H9 (cell line): ENCODE data around the gene MAPK4. TPM values are rescaled to one million over a fixed set of nuclear protein-coding genes. Genes with fewer than 3 reads are reported as not detected.

ENCODE experiments used
- DNase-seq: peaks from one replicate; pipeline ENCODE4 v3.0.0-alpha.2; 2017
- H2AFZ ChIP-seq: one replicate; pipeline ENCODE4 v1.6.1; 2013; ENCODE audit warnings: mild to moderate bottlenecking, low read length, control low read depth, moderate library complexity
- H2AK5ac ChIP-seq: 2 replicates; pipeline ENCODE4 v1.6.1; 2013; ENCODE audit warnings: low read length, control low read depth, mixed read lengths; ENCODE audit not compliant: insufficient read length
- H2BK120ac ChIP-seq: one replicate; pipeline ENCODE4 v1.6.1; 2013; ENCODE audit warnings: low read depth, mild to moderate bottlenecking, low read length, control low read depth, inconsistent platforms; ENCODE audit not compliant: poor library complexity, severe bottlenecking
- H2BK12ac ChIP-seq: 2 replicates; pipeline ENCODE4 v1.6.1; 2013; ENCODE audit warnings: low read length, control low read depth, mixed read lengths, low read depth; ENCODE audit not compliant: insufficient read length
- H2BK15ac ChIP-seq: 2 replicates; pipeline ENCODE4 v1.6.1; 2013; ENCODE audit warnings: low read depth, low read length, control low read depth
- H2BK20ac ChIP-seq: one replicate; pipeline ENCODE4 v1.6.1; 2013; ENCODE audit warnings: low read depth, mild to moderate bottlenecking, low read length, control low read depth, inconsistent platforms; ENCODE audit not compliant: poor library complexity, severe bottlenecking
- H2BK5ac ChIP-seq: 2 replicates; pipeline ENCODE4 v1.6.1; 2013; ENCODE audit warnings: low read length, control low read depth, mixed read lengths; ENCODE audit not compliant: insufficient read length
- H3K14ac ChIP-seq: 2 replicates; pipeline ENCODE4 v1.6.1; 2013; ENCODE audit warnings: low read length, control low read depth; ENCODE audit not compliant: insufficient read depth
- H3K18ac ChIP-seq: 2 replicates; pipeline ENCODE4 v1.6.1; 2013; ENCODE audit warnings: low read depth, mild to moderate bottlenecking, mixed read lengths, low read length, control low read depth; ENCODE audit not compliant: insufficient read length
- H3K23ac ChIP-seq: 2 replicates; pipeline ENCODE4 v1.6.1; 2013; ENCODE audit warnings: low read length, control low read depth, mixed read lengths, low read depth; ENCODE audit not compliant: insufficient read length
- H3K23me2 ChIP-seq: 2 replicates; pipeline ENCODE4 v1.6.1; 2013; ENCODE audit warnings: low read depth, mild to moderate bottlenecking, mixed read lengths, low read length, control low read depth; ENCODE audit not compliant: insufficient read length, poor library complexity, severe bottlenecking
- H3K27ac ChIP-seq: 2 replicates; pipeline ENCODE4 v1.5.1; 2013; ENCODE audit warnings: low read length, control low read depth, mixed read lengths, low read depth; ENCODE audit not compliant: insufficient read length
- H3K27me3 ChIP-seq: 2 replicates; pipeline ENCODE4 v1.6.1; 2013; ENCODE audit warnings: low read length, control low read depth, inconsistent platforms; ENCODE audit not compliant: insufficient read depth
- H3K4ac ChIP-seq: 2 replicates; pipeline ENCODE4 v1.6.1; 2013; ENCODE audit warnings: low read depth, mild to moderate bottlenecking, control low read depth, inconsistent platforms, low read length, moderate library complexity
- H3K4me1 ChIP-seq: 2 replicates; pipeline ENCODE4 v1.6.1; 2013; ENCODE audit warnings: low read length, control low read depth, inconsistent platforms; ENCODE audit not compliant: insufficient read depth
- H3K4me2 ChIP-seq: 2 replicates; pipeline ENCODE4 v1.6.1; 2013; ENCODE audit warnings: low read length, control low read depth, mixed read lengths; ENCODE audit not compliant: insufficient read length, insufficient read depth
- H3K56ac ChIP-seq: 2 replicates; pipeline ENCODE4 v1.6.1; 2013; ENCODE audit warnings: low read depth, mild to moderate bottlenecking, mixed read lengths, low read length, control low read depth; ENCODE audit not compliant: insufficient read length
- H3K79me1 ChIP-seq: 2 replicates; pipeline ENCODE4 v1.6.1; 2013; ENCODE audit warnings: low read depth, mild to moderate bottlenecking, moderate library complexity, low read length, control low read depth, inconsistent platforms; ENCODE audit not compliant: insufficient read depth, poor library complexity, severe bottlenecking
- H3K79me2 ChIP-seq: 2 replicates; pipeline ENCODE4 v1.6.1; 2013; ENCODE audit warnings: low read length, control low read depth, inconsistent platforms; ENCODE audit not compliant: insufficient read depth
- H3K9ac ChIP-seq: 2 replicates; pipeline ENCODE4 v1.6.1; 2013; ENCODE audit warnings: low read length, control low read depth, mixed read lengths; ENCODE audit not compliant: insufficient read length; ENCODE audit errors: extremely low read depth
- H3K9me3 ChIP-seq: one replicate; pipeline ENCODE4 v1.6.1; 2013; ENCODE audit warnings: low read depth, low read length, inconsistent platforms; ENCODE audit not compliant: control insufficient read depth
- H3T11ph ChIP-seq: one replicate; pipeline ENCODE4 v1.6.1; 2013; ENCODE audit warnings: mild to moderate bottlenecking, low read length, control low read depth, inconsistent platforms
- H4K20me1 ChIP-seq: one replicate; pipeline ENCODE4 v1.6.1; 2013; ENCODE audit not compliant: control insufficient read depth, insufficient read length, insufficient read depth
- H4K5ac ChIP-seq: 2 replicates; pipeline ENCODE4 v1.6.1; 2013; ENCODE audit warnings: low read depth, mild to moderate bottlenecking, mixed read lengths, low read length, control low read depth; ENCODE audit not compliant: insufficient read length
- H4K8ac ChIP-seq: replicated peaks from 2 replicates; pipeline ENCODE4 v1.6.1; 2013; ENCODE audit warnings: low read length, control low read depth, mixed read lengths, low read depth; ENCODE audit not compliant: insufficient read length
- H4K91ac ChIP-seq: 2 replicates; pipeline ENCODE4 v1.6.1; 2013; ENCODE audit warnings: low read depth, mild to moderate bottlenecking, moderate library complexity, mixed read lengths, low read length, control low read depth; ENCODE audit not compliant: insufficient read length
- H3K27ac Mint-ChIP-seq, 3 experiments: 2 replicates in 2 of 3; 3 replicates in 1 of 3; pipeline ENCODE4 v1.8.0; 2020 to 2021; ENCODE audit warnings: mixed read lengths in 3 of 3, mild to moderate bottlenecking in 1 of 3, moderate library complexity in 1 of 3
- H3K27me3 Mint-ChIP-seq: 2 replicates; pipeline ENCODE4 v1.8.0; 2021; ENCODE audit warnings: low read depth, mild to moderate bottlenecking, moderate library complexity, mixed read lengths
- H3K36me3 Mint-ChIP-seq, 3 experiments: 2 replicates in 2 of 3; 3 replicates in 1 of 3; pipeline ENCODE4 v1.8.0; 2020 to 2021; ENCODE audit warnings: low read depth in 3 of 3, mixed read lengths in 3 of 3; ENCODE audit not compliant: insufficient read depth in 1 of 3
- H3K4me1 Mint-ChIP-seq, 2 experiments: 2 replicates each; pipeline ENCODE4 v1.8.0; 2020; ENCODE audit warnings: mixed read lengths in 2 of 2
- H3K4me3 Mint-ChIP-seq, 2 experiments: 2 replicates in 1 of 2; 3 replicates in 1 of 2; pipeline ENCODE4 v1.8.0; 2020 to 2021; ENCODE audit warnings: mild to moderate bottlenecking in 2 of 2, mixed read lengths in 2 of 2, moderate library complexity in 1 of 2
- H3K9me3 Mint-ChIP-seq, 2 experiments: 2 replicates in 1 of 2; 3 replicates in 1 of 2; pipeline ENCODE4 v1.8.0; 2020; ENCODE audit warnings: mild to moderate bottlenecking in 2 of 2, mixed read lengths in 2 of 2, moderate library complexity in 1 of 2
- WGBS: extraction: QIAGEN DNeasy Blood & Tissue Kit; methylation state at CpG from one replicate; pipeline ENCODE4 v1.1.7; 2013; ENCODE audit warnings: missing lambda C conversion rate, low lambda C conversion rate, mixed read lengths; ENCODE audit not compliant: insufficient read length; ENCODE audit errors: extremely low coverage; 5-methylcytosine and 5-hydroxymethylcytosine counted together
- total RNA-seq: library from RNA; stranded (reverse); gene quantifications from 2 replicates; pipeline ENCODE4 v1.2.1, GENCODE V29; 2021
- TF ChIP-seq, protein P1 (sequence below): fragments of 200-600 bp; sonication (generic); conservative IDR thresholded peaks from 3 replicates; pipeline ENCODE4 v1.8.0; 2021; ENCODE audit warnings: antibody characterized with exemption, mild to moderate bottlenecking

Gene MAPK4
- total RNA-seq, 1 experiment from 2014 or later, result 1.6 TPM

DNA sequence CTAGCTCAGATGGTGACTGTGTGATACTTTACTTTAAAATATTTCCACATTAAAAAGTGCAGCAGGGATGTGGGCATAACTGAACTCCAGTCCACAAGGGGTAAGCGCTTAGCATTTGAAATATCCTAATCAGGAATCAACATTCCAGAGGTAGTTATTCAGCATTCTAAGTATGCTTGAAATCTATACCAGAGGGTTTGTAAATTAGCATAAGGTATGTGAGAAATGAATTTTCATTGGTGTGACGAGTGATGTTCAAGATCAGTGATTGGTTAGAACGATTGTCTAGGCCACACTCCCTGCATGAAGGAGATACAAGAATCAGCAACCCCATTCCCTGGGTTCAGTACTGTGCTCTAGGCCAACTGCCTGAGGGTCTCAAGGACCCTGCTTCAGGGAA, 42.6 kb downstream of the MAPK4 start:
- H3K4me2 ChIP-seq, result no peak overlapping the region
- no peaks in the 10 kb centered on the region for H3K4me1 ChIP-seq
- H3K23ac ChIP-seq, result no peak overlapping the region
- no peak overlapping the region for H2BK15ac ChIP-seq
- no peak overlapping the region for H3K18ac ChIP-seq
- H2BK12ac ChIP-seq, result no peak overlapping the region
- no peak overlapping the region for H2BK5ac ChIP-seq
- H3K56ac ChIP-seq, result no peak overlapping the region
- H3K79me1 ChIP-seq, result no peaks in the 10 kb centered on the region
- DNase-seq, result no peak
- Mint-ChIP-seq H3K27me3 (no peaks in the 10 kb centered on the region), H3K4me1 (no peaks in the 10 kb centered on the region), H3K9me3 (no peaks in the 10 kb centered on the region), H3K27ac (no peak overlapping the region), H3K36me3 (no peaks in the 10 kb centered on the region; a peak in 1 of 7 replicates), H3K4me3 (no peak overlapping the region)
- H4K5ac ChIP-seq, result no peak overlapping the region
- H3K27me3 ChIP-seq, result no peaks in the 10 kb centered on the region
- H4K20me1 ChIP-seq, result no peaks in the 10 kb centered on the region
- H3K9ac ChIP-seq, result no peak overlapping the region
- no peak overlapping the region for H3K27ac ChIP-seq
- H3K23me2 ChIP-seq, result no peaks in the 10 kb centered on the region
- no peak overlapping the region for H4K8ac ChIP-seq
- no peak overlapping the region for H2AFZ ChIP-seq
- no peak overlapping the region for H3K4ac ChIP-seq
- no peaks in the 10 kb centered on the region for H3K79me2 ChIP-seq
- H3K14ac ChIP-seq, result no peak overlapping the region
- no peak overlapping the region for H2AK5ac ChIP-seq
- TF ChIP-seq, protein P1, sequence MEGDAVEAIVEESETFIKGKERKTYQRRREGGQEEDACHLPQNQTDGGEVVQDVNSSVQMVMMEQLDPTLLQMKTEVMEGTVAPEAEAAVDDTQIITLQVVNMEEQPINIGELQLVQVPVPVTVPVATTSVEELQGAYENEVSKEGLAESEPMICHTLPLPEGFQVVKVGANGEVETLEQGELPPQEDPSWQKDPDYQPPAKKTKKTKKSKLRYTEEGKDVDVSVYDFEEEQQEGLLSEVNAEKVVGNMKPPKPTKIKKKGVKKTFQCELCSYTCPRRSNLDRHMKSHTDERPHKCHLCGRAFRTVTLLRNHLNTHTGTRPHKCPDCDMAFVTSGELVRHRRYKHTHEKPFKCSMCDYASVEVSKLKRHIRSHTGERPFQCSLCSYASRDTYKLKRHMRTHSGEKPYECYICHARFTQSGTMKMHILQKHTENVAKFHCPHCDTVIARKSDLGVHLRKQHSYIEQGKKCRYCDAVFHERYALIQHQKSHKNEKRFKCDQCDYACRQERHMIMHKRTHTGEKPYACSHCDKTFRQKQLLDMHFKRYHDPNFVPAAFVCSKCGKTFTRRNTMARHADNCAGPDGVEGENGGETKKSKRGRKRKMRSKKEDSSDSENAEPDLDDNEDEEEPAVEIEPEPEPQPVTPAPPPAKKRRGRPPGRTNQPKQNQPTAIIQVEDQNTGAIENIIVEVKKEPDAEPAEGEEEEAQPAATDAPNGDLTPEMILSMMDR, result no peak
- H2BK20ac ChIP-seq, result no peak overlapping the region
- H4K91ac ChIP-seq, result no peak overlapping the region
- no peaks in the 10 kb centered on the region for H3K9me3 ChIP-seq
- WGBS, result no CpG with 5 or more reads among the region's 3 CpGs
- no peak overlapping the region for H3T11ph ChIP-seq
- no peak overlapping the region for H2BK120ac ChIP-seq
